DOHH2 (cell line): ENCODE results near the gene FEM1B.
A peak's percentile ranks its signal among the peaks of the same experiment; 100 is the strongest.

Source experiments
- H3F3A ChIP-seq: fragments of 200-600 bp; sonication (generic), shearing (Covaris generic); 2 replicates; pipeline ENCODE4 v1.6.0; 2016; ENCODE audit warnings: antibody characterized with exemption, mild to moderate bottlenecking; ENCODE audit not compliant: control insufficient read depth, insufficient read depth
- H3K27ac ChIP-seq: fragments of 200-600 bp; sonication (generic); 2 replicates; pipeline ENCODE4 v1.5.1; 2014; ENCODE audit warnings: low read depth, mild to moderate bottlenecking, low read length, moderate library complexity
- H3K27me3 ChIP-seq: fragments of 200-600 bp; sonication (generic); 2 replicates; pipeline ENCODE4 v1.6.1; 2014; ENCODE audit warnings: mild to moderate bottlenecking, low read length, mixed read lengths; ENCODE audit not compliant: control insufficient read depth
- H3K36me3 ChIP-seq: fragments of 200-600 bp; sonication (generic); 2 replicates; pipeline ENCODE4 v1.6.1; 2014; ENCODE audit warnings: mild to moderate bottlenecking, low read length, moderate library complexity, mixed read lengths; ENCODE audit not compliant: control insufficient read depth
- H3K4me1 ChIP-seq: fragments of 200-600 bp; sonication (generic); 2 replicates; pipeline ENCODE4 v1.6.1; 2014; ENCODE audit warnings: mild to moderate bottlenecking, low read length, mixed read lengths; ENCODE audit not compliant: control insufficient read depth
- H3K4me2 ChIP-seq: fragments of 200-600 bp; sonication (generic); 2 replicates; pipeline ENCODE4 v1.6.0; 2014; ENCODE audit warnings: mild to moderate bottlenecking, low read length, moderate library complexity
- H3K4me3 ChIP-seq: fragments of 200-600 bp; sonication (generic); 2 replicates; pipeline ENCODE4 v1.5.1; 2014; ENCODE audit warnings: mild to moderate bottlenecking, low read length, mixed read lengths
- H3K79me2 ChIP-seq: fragments of 200-600 bp; sonication (generic); 2 replicates; pipeline ENCODE4 v1.6.1; 2014; ENCODE audit warnings: mild to moderate bottlenecking, low read length, mixed read lengths; ENCODE audit not compliant: control insufficient read depth
- H3K9me2 ChIP-seq: fragments of 200-600 bp; sonication (generic); replicated peaks from 2 replicates; pipeline ENCODE4 v1.6.1; 2014; ENCODE audit warnings: mild to moderate bottlenecking, low read length, mixed read lengths; ENCODE audit not compliant: control insufficient read depth
- H3K9me3 ChIP-seq: fragments of 200-600 bp; sonication (generic); 2 replicates; pipeline ENCODE4 v1.6.1; 2014; ENCODE audit warnings: antibody characterized with exemption, low read length, mixed read lengths; ENCODE audit not compliant: control insufficient read depth, insufficient read depth
- H4K20me1 ChIP-seq: fragments of 200-600 bp; sonication (generic); 2 replicates; pipeline ENCODE4 v1.6.0; 2014; ENCODE audit warnings: low read depth, mild to moderate bottlenecking, antibody characterized with exemption, low read length, moderate library complexity; ENCODE audit not compliant: control insufficient read depth, insufficient read depth
- EZH2phosphoT487 ChIP-seq: fragments of 200-600 bp; sonication (generic); IDR thresholded peaks from 2 replicates; pipeline ENCODE4 v1.6.1; 2017; ENCODE audit warnings: borderline replicate concordance, mild to moderate bottlenecking, antibody characterized with exemption, low read length, moderate library complexity, mixed read lengths
- TF ChIP-seq, protein P1 (sequence below): fragments of 200-600 bp; sonication (generic); IDR thresholded peaks from one replicate; pipeline ENCODE4 v1.5.1; 2014; ENCODE audit warnings: antibody characterized with exemption, mild to moderate bottlenecking, low read depth, low read length; ENCODE audit not compliant: poor library complexity, severe bottlenecking

The FEM1B gene

DNA sequence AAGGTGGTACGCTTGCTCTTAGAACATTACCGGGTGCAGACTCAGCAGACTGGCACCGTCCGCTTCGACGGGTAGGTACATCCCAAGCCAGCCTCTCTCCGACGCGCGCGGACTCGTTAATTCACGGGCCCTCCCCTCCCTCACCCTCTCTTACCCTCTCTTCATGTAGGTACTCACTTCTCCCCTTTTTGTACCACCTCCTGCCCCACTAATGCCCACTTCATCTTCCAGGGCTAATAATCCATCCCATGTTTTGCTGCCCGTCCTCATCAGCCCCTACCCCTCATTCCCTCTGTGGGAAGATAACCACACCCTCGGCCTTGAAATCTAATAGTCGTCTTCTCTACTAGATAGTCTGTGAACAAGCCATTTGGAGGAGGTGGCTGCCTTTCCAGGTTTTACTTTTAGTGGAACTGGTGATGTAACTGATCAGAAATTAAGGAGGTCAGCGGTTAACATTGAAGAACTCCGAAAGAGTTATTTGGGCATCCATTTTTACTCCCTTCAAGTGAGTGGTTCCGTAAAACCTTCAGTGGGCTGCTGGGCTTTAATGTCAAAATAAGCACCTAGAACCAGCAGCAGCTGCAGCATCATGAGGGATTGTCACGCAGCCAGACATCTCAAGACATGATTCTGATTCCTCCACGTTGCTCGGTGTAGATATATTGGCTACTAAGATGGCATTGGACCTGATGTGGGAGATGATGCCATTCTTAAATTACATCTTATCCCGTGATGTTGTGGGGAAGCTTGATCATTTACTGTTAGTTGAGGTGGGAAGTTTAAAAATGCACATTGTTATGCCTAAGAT, 1.3 kb downstream of the FEM1B start:
- H3K9me3 ChIP-seq: no peaks in the 10 kb centered on the region
- TF ChIP-seq, protein P1, sequence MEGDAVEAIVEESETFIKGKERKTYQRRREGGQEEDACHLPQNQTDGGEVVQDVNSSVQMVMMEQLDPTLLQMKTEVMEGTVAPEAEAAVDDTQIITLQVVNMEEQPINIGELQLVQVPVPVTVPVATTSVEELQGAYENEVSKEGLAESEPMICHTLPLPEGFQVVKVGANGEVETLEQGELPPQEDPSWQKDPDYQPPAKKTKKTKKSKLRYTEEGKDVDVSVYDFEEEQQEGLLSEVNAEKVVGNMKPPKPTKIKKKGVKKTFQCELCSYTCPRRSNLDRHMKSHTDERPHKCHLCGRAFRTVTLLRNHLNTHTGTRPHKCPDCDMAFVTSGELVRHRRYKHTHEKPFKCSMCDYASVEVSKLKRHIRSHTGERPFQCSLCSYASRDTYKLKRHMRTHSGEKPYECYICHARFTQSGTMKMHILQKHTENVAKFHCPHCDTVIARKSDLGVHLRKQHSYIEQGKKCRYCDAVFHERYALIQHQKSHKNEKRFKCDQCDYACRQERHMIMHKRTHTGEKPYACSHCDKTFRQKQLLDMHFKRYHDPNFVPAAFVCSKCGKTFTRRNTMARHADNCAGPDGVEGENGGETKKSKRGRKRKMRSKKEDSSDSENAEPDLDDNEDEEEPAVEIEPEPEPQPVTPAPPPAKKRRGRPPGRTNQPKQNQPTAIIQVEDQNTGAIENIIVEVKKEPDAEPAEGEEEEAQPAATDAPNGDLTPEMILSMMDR: no peak
- no peak for TF ChIP-seq EZH2phosphoT487
- H3K79me2 ChIP-seq: peaks cover 59% of the 10 kb centered on the region
- H3K4me2 ChIP-seq: peak overlapping the region; percentile 76
- H3F3A ChIP-seq: no peaks in the 10 kb centered on the region
- H3K4me3 ChIP-seq: peak overlapping the region; percentile 79
- peaks cover 33% of the 10 kb centered on the region for H3K36me3 ChIP-seq
- peaks cover 44% of the 10 kb centered on the region for H3K4me1 ChIP-seq
- H3K9me2 ChIP-seq: no peaks in the 10 kb centered on the region
- H3K27me3 ChIP-seq: no peaks in the 10 kb centered on the region
- H4K20me1 ChIP-seq: peaks cover 27% of the 10 kb centered on the region
- H3K27ac ChIP-seq: peak overlapping the region; percentile 85

DNA sequence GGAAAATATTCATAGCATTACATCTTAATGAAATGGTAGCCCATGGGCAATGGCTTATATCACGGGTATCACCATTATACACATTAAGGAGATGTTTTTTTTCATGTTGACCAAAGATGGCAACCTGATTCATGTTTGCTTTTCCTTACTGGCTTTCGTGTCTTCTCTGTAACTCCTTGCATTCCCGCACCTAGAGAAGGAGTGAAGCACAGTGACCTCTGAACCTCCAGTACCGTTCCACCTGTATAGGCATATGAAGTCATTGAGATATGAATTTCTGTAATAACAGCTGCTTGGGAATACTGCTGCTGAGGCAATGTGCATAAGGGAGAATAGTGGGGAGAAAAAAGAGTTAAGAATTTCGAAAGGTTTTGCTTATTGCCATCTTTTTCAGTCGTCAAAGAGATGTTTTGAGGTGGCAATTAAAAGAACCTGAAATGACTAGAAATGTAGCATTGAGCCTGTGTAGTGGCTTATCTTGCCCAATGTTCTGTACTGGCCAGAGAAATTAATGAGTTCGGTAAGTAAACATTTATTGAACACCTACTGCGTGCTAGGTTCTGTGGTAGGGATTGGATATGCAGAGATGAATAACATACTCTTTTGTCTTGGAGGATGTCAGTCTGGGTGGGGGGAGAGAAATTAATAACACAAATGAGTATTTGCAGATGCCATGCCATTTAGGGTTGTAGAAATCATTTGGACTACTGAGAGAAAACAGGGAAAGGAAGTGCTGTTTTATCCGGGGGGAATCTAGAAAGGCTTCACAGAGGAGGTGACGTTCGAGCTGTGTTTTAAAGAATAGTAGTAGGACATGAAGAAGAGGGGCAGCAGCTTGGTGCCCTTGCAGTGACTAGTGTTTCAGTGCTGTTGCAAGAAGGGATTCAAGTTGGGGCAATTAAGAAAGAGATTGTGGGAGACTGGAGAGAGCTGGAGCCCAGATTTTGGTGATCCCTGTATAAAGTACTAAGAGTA, 2.5 kb downstream of the FEM1B start:
- H3K79me2 ChIP-seq: peaks cover 72% of the 10 kb centered on the region
- peaks cover 35% of the 10 kb centered on the region for H4K20me1 ChIP-seq
- H3K4me3 ChIP-seq: peak overlapping the region; percentile 79
- H3F3A ChIP-seq: no peaks in the 10 kb centered on the region
- H3K27me3 ChIP-seq: no peaks in the 10 kb centered on the region
- peak overlapping the region; percentile 76 for H3K4me2 ChIP-seq
- H3K9me2 ChIP-seq: no peaks in the 10 kb centered on the region
- no peaks in the 10 kb centered on the region for H3K9me3 ChIP-seq
- TF ChIP-seq EZH2phosphoT487: no peak
- TF ChIP-seq, protein P1: no peak
- H3K4me1 ChIP-seq: peaks cover 45% of the 10 kb centered on the region
- peaks cover 44% of the 10 kb centered on the region for H3K36me3 ChIP-seq
- no peak overlapping the region for H3K27ac ChIP-seq

DNA sequence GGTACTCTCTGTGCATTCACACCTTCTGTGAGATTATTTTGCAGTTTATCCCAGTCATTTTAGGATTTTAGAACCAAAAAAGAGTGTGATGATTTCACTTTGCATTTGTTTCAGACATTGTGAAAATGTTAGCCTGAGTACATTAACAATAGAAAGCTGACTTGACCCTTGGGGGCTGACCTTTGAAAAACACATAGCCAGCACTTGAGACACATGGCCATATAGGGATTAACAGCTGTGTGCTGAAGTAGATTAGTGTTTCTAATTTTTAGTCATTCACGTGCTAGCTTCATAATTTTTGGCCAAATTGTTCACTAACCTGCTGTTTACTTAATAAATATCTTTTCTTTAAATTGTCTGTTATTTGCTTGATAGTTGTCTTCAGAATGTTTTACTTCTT, 3.5 kb downstream of the FEM1B start:
- Histone ChIP-seq H3K27me3 (no peaks in the 10 kb centered on the region), H3K79me2 (peaks cover 81% of the 10 kb centered on the region), H3K9me2 (no peaks in the 10 kb centered on the region), H3K4me3 (peak overlapping the region; percentile 79), H3K4me1 (peaks cover 47% of the 10 kb centered on the region), H4K20me1 (peaks cover 39% of the 10 kb centered on the region), H3K4me2 (peak overlapping the region; percentile 76), H3K27ac (no peak overlapping the region), H3F3A (no peaks in the 10 kb centered on the region), H3K36me3 (peaks cover 49% of the 10 kb centered on the region), H3K9me3 (no peaks in the 10 kb centered on the region)
- TF ChIP-seq, protein P1: no peak
- no peak for TF ChIP-seq EZH2phosphoT487
